ENCODE measurements around the gene SLC25A14. TPM values are rescaled to one million over a fixed set of nuclear protein-coding genes. Genes with fewer than 3 reads are reported as not detected.

The SLC25A14 gene
- total and polyA plus RNA-seq, 10 of the 15 experiments (the other 5 are each of a cell fraction or from before 2014, with no cell fraction given) = 7.6 to 17.0 (median 14.0) TPM

GRCh38 chrX:130301405-130301804 lies 38.3 kb upstream of the SLC25A14 start (continued):
- TF ChIP-seq ZBTB11 (CRISPR knock-in tag; IDR thresholded peaks at IDR 0.05) = no peak
- TF ChIP-seq, protein P1, sequence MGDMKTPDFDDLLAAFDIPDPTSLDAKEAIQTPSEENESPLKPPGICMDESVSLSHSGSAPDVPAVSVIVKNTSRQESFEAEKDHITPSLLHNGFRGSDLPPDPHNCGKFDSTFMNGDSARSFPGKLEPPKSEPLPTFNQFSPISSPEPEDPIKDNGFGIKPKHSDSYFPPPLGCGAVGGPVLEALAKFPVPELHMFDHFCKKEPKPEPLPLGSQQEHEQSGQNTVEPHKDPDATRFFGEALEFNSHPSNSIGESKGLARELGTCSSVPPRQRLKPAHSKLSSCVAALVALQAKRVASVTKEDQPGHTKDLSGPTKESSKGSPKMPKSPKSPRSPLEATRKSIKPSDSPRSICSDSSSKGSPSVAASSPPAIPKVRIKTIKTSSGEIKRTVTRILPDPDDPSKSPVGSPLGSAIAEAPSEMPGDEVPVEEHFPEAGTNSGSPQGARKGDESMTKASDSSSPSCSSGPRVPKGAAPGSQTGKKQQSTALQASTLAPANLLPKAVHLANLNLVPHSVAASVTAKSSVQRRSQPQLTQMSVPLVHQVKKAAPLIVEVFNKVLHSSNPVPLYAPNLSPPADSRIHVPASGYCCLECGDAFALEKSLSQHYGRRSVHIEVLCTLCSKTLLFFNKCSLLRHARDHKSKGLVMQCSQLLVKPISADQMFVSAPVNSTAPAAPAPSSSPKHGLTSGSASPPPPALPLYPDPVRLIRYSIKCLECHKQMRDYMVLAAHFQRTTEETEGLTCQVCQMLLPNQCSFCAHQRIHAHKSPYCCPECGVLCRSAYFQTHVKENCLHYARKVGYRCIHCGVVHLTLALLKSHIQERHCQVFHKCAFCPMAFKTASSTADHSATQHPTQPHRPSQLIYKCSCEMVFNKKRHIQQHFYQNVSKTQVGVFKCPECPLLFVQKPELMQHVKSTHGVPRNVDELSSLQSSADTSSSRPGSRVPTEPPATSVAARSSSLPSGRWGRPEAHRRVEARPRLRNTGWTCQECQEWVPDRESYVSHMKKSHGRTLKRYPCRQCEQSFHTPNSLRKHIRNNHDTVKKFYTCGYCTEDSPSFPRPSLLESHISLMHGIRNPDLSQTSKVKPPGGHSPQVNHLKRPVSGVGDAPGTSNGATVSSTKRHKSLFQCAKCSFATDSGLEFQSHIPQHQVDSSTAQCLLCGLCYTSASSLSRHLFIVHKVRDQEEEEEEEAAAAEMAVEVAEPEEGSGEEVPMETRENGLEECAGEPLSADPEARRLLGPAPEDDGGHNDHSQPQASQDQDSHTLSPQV (IDR thresholded peaks at IDR 0.05) = no peak
- no peak for TF ChIP-seq SREBF1 (IDR thresholded peaks at IDR 0.05; ENCODE audit: low read length)
- TF ChIP-seq PAX5 (IDR thresholded peaks at IDR 0.05; ENCODE audit: borderline replicate concordance, low read depth, low read length) = no peak

DNA sequence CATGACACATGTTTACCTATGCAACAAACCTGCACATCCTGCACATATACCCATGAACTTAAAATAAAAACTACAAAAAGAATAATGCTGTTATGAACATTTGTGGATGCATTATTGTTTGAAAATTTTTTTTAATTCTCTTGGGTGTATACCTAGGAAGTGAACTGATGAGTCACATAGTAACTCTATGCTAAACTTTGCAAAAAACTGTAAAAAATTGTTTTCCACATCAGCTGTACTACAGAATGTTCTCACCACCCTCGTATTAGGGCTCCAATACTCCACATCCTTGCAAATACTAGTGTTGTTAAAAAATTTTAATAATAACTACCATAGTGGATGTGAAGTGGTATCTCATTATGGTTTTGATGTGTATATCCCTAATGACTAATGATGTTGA lies 37.7 kb upstream of the SLC25A14 start:
- DNase-seq (ENCODE audit: low read depth, low spot score) (no peak), ATAC-seq (no peak), FAIRE-seq (no peak)
- CTCF ChIA-PET = no interaction called here
- intact Hi-C loops (cut with micrococcal nuclease; ENCODE audit: unreplicated experiment) = no loop called here
- no peaks in the 10 kb centered on the region for H3K9me3 ChIP-seq (replicated peaks; ENCODE audit: control insufficient read depth, insufficient read depth, low read length)
- in situ Hi-C loops (cut with MboI) = no loop called here
- POLR2A ChIA-PET = no interaction called here
- no peak overlapping the region for H3K4me2 ChIP-seq (ENCODE audit: control insufficient read depth, insufficient read depth)
- H2AFZ ChIP-seq (ENCODE audit: control insufficient read depth, low read depth, low read length) = no peak overlapping the region
- H3K79me2 ChIP-seq (ENCODE audit: control insufficient read depth, insufficient read depth, low read length) = no peaks in the 10 kb centered on the region
- TF ChIP-seq ZZZ3 (IDR thresholded peaks at IDR 0.05; ENCODE audit: control insufficient read depth, insufficient read length, low read depth) = no peak
- TF ChIP-seq NR2C2 (IDR thresholded peaks at IDR 0.05; ENCODE audit: borderline replicate concordance, control insufficient read depth, insufficient read length, low read depth) = no peak
- no peak for TF ChIP-seq SPI1 (IDR thresholded peaks at IDR 0.05; ENCODE audit: borderline replicate concordance, insufficient read depth, low read depth, low read length)
- no peak for TF ChIP-seq NFXL1 (IDR thresholded peaks at IDR 0.05; ENCODE audit: borderline replicate concordance)
- TF ChIP-seq MEF2A (IDR thresholded peaks at IDR 0.05; ENCODE audit: insufficient read depth, low read depth, low read length) = no peak
- TF ChIP-seq SRF (IDR thresholded peaks at IDR 0.05; ENCODE audit: low read depth in 2 of 2, low read length in 2 of 2) = no peak
- no peak for TF ChIP-seq NRF1 (conservative IDR thresholded peaks at IDR 0.05; ENCODE audit: low read depth, low read length)
- H3K36me3 ChIP-seq (ENCODE audit: control insufficient read depth in 2 of 2, insufficient read depth in 2 of 2, low read length in 1 of 2) = no peaks in the 10 kb centered on the region
- H3K4me3 ChIP-seq = no peak overlapping the region
- 0% methylated on average over 1 of the region's 1 CpG for WGBS (ENCODE audit: insufficient coverage, insufficient replicate concordance, low lambda C conversion rate, missing lambda C conversion rate)
- SMC1A ChIA-PET (ENCODE audit: uncharacterized antibody, unreplicated experiment) = no interaction called here
- BruUV-seq (replicated peaks) = no TSS peak
- H3K9ac ChIP-seq (ENCODE audit: control insufficient read depth, insufficient read depth, low read length) = no peak overlapping the region
- no peak overlapping the region for H3K27ac ChIP-seq (ENCODE audit: control insufficient read depth, insufficient read depth)
- no peaks in the 10 kb centered on the region for H3K4me1 ChIP-seq (ENCODE audit: control insufficient read depth, insufficient read depth, low read length)
- H4K20me1 ChIP-seq (ENCODE audit: control insufficient read depth, insufficient read depth) = no peaks in the 10 kb centered on the region
- H3K27me3 ChIP-seq (replicated peaks in 1 of 2; ENCODE audit: control insufficient read depth in 2 of 2, insufficient read depth in 2 of 2, low read length in 1 of 2) = no peaks in the 10 kb centered on the region; a peak in 1 of 4 replicates
- RAD21 ChIA-PET (ENCODE audit: unreplicated experiment) = no interaction called here

All from GM12878 (cell line).